ELR (cell line): Measurements from ENCODE around the gene ARL8A.

Source experiments
- DNase-seq: peaks from one replicate; pipeline ENCODE4 v3.0.0-alpha.2; 2015; ENCODE audit warnings: low read depth

The ARL8A gene

DNA sequence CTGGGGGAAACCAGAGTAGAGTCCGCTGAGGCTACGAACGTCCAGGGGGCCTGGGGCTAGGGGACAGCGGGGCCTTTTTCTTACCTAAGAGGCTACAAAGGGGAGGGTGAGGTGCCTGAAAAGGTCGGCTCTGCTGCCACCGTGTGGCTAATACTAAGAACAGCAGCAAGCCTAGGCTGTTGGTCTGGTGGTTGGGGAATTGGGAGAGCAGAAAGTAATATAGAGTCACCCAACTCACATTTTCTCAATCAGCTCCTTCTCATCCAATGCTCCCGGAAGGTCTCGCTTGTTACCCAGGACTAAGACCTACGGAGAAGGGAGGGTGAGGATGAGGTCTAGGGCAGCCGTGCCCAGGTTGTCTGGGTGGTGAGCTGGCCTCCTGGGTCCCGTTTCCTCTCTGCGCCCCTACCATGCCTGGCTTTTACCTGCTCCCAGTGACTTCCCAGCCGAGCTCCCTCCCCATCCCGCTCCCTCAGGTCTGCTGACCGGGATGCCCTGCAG is 9.3 kb downstream of the ARL8A start:
- peak; percentile 72 for DNase-seq

DNA sequence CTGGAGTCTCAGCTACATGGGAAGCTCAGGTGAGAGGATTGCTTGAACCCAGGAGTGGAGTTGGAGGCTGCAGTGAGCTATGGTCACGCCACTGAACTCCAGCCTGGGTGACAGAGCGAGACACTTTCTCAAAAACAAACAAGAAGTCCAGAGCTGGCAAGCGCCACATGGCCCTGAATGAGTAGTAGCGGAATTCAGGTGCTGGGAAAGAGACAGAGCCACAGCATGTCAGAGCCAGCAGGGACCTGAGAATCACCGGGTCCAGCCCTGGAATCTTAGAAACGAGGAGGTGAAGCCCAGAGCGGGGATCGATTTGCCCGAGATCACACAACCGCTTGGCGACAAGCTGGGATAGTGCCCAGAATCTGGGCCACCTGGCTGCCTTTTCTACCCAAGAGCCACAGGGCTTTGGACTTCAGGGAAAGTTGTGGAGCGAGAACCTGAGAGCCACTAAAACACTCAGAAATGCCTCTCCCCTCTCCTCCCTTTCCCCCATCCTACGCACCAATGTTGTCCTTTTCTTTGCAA is 9.8 kb downstream of the ARL8A start:
- no peak for DNase-seq

DNA sequence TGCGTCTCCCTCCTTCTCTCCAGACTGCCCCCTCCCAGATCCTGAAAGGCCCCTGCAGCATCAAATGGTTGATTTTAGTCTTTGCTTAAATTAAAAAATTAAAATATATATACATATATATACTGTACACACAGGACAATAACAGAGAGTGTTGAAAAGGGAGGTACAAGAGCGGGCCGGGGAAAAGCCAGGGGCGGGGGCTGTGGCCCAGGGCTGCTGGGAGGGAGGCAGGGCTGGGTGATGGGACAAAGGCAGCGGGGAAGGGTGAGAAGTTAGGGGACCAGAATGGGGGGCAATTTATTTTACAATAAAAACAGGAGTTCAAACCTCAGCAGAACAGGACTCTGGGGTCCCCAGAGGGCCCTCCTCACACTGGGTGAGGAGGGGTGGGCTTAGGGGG is 10.5 kb downstream of the ARL8A start:
- no peak for DNase-seq

DNA sequence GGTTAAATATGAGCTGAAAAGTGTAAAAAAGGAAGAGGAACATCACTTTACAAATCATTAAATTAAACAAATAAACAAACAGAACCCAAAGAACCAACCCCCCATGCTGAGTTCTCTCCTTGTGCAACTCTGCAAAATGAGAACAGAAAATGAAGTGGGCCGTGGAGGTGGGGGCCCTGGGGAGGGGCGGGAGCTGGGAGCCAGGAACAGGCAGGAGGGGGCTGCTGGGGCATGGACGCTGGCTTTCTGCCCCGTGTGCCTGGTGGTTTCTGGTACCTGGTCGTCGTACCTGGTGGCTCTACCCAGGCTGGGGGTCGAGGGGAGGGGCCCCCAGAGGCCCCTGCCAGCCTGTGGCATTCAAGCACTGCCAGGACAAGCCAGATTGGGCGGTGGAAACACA is 11.0 kb downstream of the ARL8A start:
- DNase-seq, result no peak

DNA sequence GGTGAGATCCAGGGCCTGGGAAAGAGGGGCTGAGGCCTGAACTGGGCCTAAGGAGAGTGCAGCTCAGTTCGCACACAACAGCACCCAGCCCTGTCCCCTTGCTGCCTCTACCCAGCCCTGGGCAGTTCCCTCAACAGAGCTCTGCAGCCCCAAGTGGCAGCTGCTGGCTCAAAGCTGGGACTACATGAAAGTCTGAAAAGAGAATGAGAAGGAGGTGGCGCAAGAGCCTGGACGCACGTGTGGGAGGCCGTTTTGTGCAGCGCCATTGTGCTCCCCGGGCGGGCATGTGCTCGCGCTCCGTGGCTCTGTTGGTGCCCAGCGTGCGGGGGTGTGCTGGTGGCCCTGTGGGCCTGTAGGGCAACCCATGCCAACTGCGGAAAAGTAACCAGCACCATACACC is 11.5 kb downstream of the ARL8A start:
- no peak for DNase-seq

DNA sequence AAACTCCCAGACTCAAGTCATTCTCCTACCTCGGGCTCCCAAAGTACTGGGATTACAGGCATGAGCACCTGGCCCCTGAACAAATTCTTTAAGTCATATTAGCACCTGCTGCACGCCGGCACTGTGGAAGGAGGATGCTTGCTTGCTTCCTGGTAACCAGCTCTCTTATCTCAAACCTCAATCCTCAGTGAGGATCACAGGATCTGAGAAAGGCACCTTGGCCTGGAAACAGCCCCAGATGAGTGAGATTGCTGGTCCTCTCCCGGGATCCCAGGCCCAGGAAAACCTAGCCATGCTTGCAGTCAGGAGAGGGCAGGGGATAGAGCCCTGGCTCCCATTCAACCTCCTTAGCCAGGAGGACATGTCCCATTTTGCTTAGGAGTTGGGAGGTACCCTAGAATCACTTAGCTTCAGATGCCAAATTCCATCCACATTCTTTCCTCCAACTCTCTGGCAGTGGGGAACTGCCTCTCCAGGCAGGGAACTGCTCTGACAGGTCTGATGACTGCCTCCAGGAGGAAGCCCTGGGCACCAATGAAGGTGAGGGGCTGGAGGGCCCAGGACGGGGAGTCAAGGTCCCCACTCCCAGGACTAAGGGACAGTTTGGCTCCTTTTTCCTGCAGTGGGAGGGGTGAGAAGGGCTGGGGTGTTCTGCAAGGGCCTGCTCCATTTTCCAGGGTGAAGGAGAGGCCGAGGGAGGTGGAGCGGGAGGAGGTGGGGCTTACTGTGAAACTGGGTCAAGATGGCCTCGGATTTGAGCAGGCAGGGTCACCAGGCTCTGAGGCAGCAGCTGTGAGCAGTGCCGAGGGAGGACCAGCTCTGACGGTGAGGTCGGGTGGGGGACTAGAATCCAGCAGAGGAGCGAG is 12.3 kb downstream of the ARL8A start:
- no peak for DNase-seq

DNA sequence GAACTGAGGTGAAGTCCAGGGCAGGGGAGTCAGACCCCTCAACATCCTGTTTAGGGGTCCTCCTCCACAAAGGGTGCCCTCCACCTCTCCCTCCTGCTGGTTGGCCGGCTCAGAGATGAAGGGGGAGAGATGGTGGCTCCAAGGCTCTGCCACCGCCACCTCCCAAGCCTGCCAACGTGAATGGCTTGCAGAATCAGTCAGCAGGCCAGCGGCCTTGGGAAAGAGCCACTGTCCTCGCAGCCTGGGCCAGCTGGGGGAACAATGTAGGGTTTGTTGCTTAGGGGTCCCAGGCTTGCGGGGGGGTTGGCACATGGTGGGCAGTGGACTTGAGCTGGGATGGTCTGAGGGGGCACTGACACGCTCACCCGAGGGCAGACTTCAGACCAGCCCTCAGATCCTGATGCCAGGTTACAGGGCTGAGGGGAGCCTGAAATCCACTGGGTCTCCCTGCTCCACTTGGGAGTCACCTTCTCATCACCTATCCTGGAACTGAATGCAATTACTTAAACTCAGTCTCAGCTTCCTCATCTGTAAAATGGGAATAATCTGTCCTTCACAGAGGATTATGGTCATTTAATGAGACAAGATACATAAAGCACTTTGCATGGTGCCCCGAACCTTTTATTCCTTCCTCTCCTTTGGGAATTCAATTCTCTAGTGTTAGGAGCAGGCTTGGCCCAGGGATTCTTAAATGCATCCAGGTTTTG is 13.6 kb downstream of the ARL8A start:
- DNase-seq, result no peak

DNA sequence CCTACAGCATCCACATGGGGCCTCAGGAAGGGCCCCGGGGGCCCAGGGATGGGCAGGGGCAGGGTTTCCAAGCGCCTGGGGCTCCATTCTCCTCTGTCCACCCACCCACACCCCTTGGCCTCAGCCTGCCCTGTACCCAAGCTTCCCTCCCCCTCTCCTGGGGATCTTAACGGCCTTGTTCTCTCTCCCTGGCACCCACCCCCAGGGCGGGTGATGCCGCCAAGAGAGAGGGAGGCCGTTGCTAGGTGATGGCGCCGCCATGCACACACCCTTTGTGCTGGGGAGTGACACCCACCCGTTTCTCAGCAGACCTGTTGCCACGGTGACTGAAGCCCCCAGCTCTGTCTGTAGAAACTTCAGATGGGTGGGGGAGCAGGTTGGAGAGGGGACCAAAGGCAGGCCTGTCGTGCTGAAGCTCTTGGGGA is 14.2 kb downstream of the ARL8A start:
- DNase-seq, result no peak

DNA sequence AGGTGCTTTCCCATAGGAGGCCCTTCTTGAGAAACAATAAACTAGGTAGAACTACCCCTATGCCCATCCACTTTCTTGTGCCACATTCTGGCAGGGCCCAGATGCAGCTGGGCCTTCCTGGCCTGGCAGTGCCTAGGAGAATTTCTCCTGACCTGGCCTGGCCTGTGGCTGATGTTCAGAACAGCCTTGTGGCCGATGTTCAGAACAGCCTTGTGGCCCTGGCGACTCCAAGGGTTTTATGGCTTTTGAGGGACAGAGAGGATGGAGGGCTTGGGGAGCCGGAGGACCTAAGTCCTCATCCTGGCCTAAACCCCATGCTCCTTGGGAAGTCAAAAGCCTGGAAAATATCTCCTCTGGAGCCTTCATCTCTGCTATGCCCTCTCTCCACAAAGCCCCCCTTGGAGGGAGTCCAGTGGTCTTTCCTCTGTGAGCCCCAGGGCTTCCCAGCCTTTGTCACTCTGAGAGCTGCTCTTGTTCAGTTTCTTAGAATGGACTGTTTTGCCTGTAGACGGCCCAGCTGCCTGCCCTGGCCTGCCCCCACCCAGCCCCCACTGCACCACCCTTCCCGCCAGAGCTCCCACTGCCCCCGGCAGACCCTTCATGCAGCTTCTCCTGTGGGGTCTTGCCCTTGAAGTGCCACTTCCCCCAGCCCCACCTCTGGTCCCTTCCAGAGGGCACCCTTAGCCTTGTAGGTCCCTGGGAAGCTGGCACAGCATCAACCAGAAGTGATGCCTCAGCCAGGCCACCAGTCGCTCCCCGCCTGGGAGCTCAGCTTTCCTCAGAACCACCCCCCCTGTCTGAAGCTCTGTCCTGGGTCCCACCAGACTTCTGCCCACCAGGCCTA is 14.9 kb downstream of the ARL8A start:
- DNase-seq, result no peak

DNA sequence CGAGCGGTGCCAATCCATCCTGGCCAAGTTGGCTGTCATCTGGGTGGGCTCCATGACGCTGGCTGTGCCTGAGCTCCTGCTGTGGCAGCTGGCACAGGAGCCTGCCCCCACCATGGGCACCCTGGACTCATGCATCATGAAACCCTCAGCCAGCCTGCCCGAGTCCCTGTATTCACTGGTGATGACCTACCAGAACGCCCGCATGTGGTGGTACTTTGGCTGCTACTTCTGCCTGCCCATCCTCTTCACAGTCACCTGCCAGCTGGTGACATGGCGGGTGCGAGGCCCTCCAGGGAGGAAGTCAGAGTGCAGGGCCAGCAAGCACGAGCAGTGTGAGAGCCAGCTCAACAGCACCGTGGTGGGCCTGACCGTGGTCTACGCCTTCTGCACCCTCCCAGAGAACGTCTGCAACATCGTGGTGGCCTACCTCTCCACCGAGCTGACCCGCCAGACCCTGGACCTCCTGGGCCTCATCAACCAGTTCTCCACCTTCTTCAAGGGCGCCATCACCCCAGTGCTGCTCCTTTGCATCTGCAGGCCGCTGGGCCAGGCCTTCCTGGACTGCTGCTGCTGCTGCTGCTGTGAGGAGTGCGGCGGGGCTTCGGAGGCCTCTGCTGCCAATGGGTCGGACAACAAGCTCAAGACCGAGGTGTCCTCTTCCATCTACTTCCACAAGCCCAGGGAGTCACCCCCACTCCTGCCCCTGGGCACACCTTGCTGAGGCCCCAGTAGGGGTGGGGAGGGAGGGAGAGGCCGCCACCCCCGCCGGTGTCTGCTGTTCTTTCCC is 16.5 kb downstream of the ARL8A start:
- no peak for DNase-seq

DNA sequence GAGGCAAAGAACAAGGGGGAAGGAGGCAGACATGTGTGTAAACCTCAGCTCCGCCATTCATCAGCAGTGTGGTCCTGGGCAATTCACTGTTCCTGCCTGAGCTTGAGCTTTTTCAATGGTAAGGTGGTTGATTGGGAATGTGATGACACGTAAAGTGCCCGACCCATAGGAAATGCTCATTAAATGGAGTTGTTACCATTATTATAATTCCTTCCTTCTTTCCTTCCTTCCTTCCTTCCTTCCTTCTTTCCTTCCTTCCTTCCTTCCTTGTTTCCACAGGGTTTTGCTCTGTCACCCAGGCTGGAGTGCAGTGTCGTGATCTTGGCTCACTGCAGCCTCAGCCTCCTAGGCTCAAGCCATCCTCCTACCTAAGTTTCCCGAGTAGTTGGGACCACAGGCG is 17.5 kb downstream of the ARL8A start:
- DNase-seq, result no peak

DNA sequence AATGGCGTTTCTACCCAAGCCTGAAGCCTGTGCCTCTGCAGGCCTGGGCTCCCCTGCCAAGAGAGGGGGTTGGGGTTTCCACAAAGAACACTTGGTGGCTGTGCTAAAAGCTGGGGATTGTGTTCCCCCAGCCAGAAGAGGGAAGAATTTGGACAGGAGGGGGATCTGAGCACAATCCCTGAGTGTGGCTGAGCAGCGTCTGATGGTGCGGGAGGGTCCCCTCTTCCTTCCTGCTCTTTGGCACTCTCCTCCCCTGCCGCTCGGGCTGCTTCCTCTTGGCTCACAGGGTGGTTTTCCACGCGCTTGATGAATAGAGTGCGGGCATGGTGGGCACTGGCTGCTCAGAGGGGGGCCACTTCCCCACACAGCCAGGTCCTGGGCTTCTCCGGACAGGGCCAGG is 18.1 kb downstream of the ARL8A start:
- DNase-seq, result no peak

DNA sequence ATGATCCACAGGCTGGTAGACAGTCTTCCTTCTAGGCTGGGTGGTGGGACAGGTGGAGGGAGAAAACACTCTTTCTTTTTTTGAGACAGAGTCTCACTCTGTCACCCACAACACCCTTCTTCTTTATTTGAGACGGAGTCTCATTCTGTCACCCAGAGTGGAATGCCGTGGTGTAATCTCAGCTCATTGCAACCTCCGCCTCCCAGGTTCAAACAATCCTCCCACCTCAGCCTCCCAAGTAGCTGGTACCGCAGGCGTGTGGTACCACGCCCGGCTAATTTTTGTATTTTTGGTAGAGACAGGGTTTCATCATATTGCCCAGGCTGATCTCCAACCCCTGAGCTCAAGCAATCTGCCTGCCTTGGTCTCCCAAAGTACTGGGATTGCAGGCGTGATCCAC is 18.9 kb downstream of the ARL8A start:
- no peak for DNase-seq

DNA sequence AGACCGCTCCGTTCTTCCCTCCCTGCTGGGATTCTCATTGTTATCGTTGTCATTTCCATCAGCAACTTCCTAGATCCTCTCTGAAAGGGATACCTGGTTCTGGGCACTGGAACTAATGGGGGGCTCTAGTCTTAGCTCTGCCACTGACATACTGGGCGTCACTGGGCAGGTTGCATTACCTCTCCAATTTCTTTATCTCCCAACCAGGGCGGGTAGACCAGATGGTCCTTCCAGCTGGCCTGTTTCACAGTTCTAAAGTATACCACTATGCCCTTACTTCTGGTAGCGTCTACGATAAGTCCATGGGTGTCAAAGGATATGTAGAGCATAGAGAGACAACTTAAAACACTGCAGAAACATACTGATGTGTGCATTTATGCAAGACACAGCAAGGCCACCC is 20.4 kb downstream of the ARL8A start:
- no peak for DNase-seq

DNA sequence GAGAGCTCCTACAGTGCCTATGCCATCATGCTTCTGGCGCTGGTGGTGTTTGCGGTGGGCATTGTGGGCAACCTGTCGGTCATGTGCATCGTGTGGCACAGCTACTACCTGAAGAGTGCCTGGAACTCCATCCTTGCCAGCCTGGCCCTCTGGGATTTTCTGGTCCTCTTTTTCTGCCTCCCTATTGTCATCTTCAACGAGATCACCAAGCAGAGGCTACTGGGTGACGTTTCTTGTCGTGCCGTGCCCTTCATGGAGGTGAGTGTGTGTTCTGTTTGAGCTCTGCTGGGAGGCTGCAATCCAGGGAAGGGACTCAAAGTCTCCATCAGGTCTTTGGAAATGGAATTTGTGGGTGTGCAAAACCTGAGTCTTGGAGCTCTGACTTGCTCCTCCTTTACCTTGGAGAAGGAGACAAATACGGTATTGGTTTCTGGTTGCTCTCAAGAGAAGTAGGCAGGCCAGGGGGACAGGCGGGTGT is 21.2 kb downstream of the ARL8A start:
- no peak for DNase-seq

DNA sequence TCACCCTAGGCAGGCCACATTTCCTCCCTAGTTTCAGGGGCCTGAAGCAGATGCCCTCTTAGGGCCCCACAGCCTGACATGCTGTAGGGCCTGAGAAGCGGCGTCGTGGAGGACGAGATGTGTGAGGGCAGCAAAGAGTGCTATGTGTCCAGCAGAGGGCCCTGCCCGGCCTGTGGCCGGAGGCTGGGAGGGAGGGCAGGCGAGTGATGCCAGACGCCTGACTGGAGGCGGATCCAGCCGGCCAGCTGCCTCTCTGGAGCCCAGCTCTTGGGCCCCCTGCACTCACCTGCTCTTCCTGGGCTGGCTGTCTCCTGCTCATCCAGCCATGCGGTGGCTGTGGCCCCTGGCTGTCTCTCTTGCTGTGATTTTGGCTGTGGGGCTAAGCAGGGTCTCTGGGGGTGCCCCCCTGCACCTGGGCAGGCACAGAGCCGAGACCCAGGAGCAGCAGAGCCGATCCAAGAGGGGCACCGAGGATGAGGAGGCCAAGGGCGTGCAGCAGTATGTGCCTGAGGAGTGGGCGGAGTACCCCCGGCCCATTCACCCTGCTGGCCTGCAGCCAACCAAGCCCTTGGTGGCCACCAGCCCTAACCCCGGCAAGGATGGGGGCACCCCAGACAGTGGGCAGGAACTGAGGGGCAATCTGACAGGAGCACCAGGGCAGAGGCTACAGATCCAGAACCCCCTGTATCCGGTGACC is 21.8 kb downstream of the ARL8A start, which contains the start of gene GPR37L1:
TSS of gene GPR37L1 (plus strand) at position 279 of the 697 bp plus-strand sequence. CDS start at position 326, 47 bp downstream.
- peak; percentile 65 for DNase-seq

DNA sequence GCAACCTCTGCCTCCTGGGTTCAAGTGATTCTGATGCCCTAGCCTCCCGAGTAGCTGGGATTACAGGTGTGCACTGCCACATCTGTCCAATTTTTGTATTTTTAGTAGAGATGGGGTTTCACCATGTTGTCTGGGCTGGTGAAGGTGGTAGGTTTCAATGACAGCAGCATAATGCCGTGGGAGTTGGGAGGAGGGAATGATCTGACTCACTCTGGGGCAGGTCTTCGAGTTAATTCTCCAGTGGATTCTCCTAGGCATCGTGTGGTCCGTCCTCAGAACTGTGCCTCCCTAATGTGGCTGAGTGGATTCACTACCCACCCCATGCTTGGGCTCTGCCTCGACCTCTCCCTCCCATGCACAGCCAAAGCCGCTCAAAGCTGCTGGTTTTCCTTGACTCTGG is 23.5 kb downstream of the ARL8A start:
- no peak for DNase-seq

DNA sequence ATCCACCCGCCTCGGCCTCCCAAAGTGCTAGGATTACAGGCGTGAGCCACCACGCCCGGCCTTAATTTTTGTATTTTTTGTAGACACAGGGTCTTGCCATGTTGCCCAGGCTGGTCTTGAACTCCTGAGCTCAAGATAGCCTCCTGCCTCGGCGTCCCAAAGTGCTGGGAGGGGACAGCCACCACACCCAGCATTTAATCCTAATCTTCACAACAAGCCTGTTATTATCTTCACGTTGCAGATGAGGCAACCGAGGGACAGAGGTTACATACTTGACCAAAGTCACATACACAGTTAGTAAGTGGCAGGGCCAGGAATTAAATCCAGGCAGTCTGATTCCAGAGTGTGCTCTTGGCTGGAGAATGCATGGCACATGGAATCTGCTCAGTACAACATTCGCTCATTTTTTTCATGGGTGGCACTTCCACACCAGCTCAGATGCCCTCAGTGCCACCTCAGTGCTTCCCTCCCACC is 26.6 kb downstream of the ARL8A start:
- DNase-seq, result no peak

DNA sequence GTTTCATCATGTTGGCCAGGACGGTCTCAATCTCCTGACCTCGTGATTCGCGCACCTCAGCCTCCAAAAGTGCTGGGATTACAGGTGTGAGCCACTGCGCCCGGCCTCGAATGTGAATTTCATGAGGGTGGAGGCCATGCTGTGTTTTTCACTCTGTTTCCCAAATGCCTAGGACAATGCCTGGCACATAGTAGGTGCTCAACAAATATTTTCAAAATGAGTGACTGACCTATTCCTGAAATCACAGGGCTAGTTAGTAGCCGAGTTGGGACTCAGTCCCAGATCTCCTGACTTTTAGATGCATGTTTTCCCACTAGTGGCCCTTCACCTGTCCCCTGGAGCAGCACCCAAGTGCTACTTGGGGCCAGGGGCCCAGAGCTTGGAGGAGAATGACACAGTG is 28.2 kb downstream of the ARL8A start:
- no peak for DNase-seq

DNA sequence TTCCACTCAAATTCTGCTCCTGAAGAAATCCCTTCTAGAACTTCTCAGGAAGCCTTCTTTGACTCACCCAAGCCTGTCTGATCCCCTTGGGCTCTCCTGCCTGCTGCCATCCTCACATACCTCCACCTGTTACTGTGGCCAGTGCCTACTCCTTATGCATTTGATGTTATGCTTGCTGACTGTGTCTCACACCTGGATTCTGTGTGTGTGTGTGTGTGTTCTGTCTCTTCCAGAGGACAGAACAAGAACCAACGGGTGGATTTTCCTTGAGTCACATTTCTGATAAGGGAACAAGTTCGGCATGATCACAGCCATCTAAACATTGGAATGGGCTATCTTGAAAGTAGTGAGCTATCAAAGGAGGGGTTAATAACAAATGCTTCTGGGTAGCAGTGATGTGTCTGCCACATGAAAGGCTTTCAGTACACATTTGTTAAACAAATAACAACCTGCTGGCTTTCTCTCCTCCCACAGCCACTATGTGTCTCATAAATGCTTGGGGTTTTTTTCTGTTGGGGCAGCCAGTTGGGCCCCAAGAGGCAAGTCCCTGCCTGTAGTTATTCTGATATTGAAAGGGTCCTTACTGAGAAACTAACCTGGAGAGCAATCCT is 30.7 kb downstream of the ARL8A start:
- DNase-seq, result no peak
